IMR-90 (cell line): ENCODE measurements around the gene TPSD1.
"Not testable (repeated sequence)": the region's sequence is repeated elsewhere in the genome, so short reads cannot be mapped to it uniquely, and the experiment has no call there.

Experiments used
- BHLHE40 ChIP-seq: fragments of 150-350 bp; IDR thresholded peaks from 2 replicates; pipeline ENCODE4 v1.6.1; 2016; ENCODE audit warnings: mild to moderate bottlenecking, low read depth, low read length
- CEBPB ChIP-seq: IDR thresholded peaks from 2 replicates; pipeline ENCODE4 v1.6.1; 2012; ENCODE audit warnings: low read depth, low read length, improper control_type of control experiment
- FOS ChIP-seq: fragments of 150-350 bp; IDR thresholded peaks from 2 replicates; pipeline ENCODE4 v1.6.1; 2016; ENCODE audit warnings: low read depth, low read length
- MAFK ChIP-seq: IDR thresholded peaks from 2 replicates; pipeline ENCODE4 v1.6.1; 2012; ENCODE audit warnings: low read depth, low read length, improper control_type of control experiment
- MAZ ChIP-seq: IDR thresholded peaks from 2 replicates; pipeline ENCODE4 v1.6.1; 2012; ENCODE audit warnings: low read depth, mild to moderate bottlenecking, low read length, improper control_type of control experiment, moderate library complexity, borderline replicate concordance
- MXI1 ChIP-seq: IDR thresholded peaks from 2 replicates; pipeline ENCODE4 v1.6.1; 2012; ENCODE audit warnings: low read depth, mild to moderate bottlenecking, low read length, moderate library complexity, borderline replicate concordance
- POLR2A ChIP-seq: IDR thresholded peaks from 2 replicates; pipeline ENCODE4 v1.6.1; 2012; ENCODE audit warnings: mild to moderate bottlenecking, low read depth, low read length
- RAD21 ChIP-seq: IDR thresholded peaks from 2 replicates; pipeline ENCODE4 v1.6.1; 2012; ENCODE audit warnings: low read length, improper control_type of control experiment
- RCOR1 ChIP-seq: IDR thresholded peaks from 2 replicates; pipeline ENCODE4 v1.6.1; 2012; ENCODE audit warnings: mild to moderate bottlenecking, low read length, improper control_type of control experiment; ENCODE audit not compliant: insufficient replicate concordance
- RFX5 ChIP-seq: IDR thresholded peaks from 2 replicates; pipeline ENCODE4 v1.8.0; 2012; ENCODE audit warnings: low read depth, mild to moderate bottlenecking, low read length, moderate library complexity
- SMC3 ChIP-seq: fragments of 150-350 bp; IDR thresholded peaks from 2 replicates; pipeline ENCODE4 v1.6.1; 2016; ENCODE audit warnings: low read depth, mild to moderate bottlenecking, antibody characterized with exemption, low read length, moderate library complexity
- TF ChIP-seq, protein P1 (sequence below): fragments of 150-350 bp; IDR thresholded peaks from 2 replicates; pipeline ENCODE4 v1.6.1; 2017; ENCODE audit warnings: mild to moderate bottlenecking, antibody characterized with exemption, low read length, low read depth
- TF ChIP-seq, protein P2 (sequence below): conservative IDR thresholded peaks from 2 replicates; pipeline ENCODE4 v1.5.1; 2012; ENCODE audit warnings: mild to moderate bottlenecking, low read depth, low read length, improper control_type of control experiment
- TF ChIP-seq, protein P3 (sequence below): fragments of 150-350 bp; IDR thresholded peaks from 2 replicates; pipeline ENCODE4 v1.6.1; 2016; ENCODE audit warnings: low read depth, mild to moderate bottlenecking, low read length, moderate library complexity, borderline replicate concordance

DNA sequence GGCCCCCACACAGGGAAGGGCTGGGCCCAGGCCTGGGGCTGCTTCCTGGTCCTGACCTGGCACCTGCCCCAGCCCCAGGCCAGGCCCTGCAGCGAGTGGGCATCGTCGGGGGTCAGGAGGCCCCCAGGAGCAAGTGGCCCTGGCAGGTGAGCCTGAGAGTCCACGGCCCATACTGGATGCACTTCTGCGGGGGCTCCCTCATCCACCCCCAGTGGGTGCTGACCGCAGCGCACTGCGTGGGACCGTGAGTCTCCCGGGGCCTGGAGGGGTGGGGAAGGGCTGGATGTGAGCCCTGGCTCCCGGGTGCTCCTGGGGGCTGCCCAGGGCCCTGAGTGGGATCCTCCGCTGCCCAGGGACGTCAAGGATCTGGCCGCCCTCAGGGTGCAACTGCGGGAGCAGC, 14.8 kb upstream of the TPSD1 start:
- TF ChIP-seq, protein P1, sequence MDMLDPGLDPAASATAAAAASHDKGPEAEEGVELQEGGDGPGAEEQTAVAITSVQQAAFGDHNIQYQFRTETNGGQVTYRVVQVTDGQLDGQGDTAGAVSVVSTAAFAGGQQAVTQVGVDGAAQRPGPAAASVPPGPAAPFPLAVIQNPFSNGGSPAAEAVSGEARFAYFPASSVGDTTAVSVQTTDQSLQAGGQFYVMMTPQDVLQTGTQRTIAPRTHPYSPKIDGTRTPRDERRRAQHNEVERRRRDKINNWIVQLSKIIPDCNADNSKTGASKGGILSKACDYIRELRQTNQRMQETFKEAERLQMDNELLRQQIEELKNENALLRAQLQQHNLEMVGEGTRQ = not testable (repeated sequence)
- TF ChIP-seq, protein P2, sequence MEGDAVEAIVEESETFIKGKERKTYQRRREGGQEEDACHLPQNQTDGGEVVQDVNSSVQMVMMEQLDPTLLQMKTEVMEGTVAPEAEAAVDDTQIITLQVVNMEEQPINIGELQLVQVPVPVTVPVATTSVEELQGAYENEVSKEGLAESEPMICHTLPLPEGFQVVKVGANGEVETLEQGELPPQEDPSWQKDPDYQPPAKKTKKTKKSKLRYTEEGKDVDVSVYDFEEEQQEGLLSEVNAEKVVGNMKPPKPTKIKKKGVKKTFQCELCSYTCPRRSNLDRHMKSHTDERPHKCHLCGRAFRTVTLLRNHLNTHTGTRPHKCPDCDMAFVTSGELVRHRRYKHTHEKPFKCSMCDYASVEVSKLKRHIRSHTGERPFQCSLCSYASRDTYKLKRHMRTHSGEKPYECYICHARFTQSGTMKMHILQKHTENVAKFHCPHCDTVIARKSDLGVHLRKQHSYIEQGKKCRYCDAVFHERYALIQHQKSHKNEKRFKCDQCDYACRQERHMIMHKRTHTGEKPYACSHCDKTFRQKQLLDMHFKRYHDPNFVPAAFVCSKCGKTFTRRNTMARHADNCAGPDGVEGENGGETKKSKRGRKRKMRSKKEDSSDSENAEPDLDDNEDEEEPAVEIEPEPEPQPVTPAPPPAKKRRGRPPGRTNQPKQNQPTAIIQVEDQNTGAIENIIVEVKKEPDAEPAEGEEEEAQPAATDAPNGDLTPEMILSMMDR = not testable (repeated sequence)
- not testable (repeated sequence) for TF ChIP-seq POLR2A, MXI1, RFX5, MAFK, CEBPB, RCOR1, RAD21, SMC3, FOS, BHLHE40, MAZ
- TF ChIP-seq, protein P3, sequence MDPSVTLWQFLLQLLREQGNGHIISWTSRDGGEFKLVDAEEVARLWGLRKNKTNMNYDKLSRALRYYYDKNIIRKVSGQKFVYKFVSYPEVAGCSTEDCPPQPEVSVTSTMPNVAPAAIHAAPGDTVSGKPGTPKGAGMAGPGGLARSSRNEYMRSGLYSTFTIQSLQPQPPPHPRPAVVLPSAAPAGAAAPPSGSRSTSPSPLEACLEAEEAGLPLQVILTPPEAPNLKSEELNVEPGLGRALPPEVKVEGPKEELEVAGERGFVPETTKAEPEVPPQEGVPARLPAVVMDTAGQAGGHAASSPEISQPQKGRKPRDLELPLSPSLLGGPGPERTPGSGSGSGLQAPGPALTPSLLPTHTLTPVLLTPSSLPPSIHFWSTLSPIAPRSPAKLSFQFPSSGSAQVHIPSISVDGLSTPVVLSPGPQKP = not testable (repeated sequence)
